SKM-1 treated with dmso at 0.1 percent for 144 hours (cell line): Measurements from ENCODE around the gene DPPA5.
"Not testable (repeated sequence)": the region's sequence is repeated elsewhere in the genome, so short reads cannot be mapped to it uniquely, and the experiment has no call there.

Experiments used
- DNase-seq: peaks from one replicate; lab custom pipeline; 2025; ENCODE audit not compliant: unreplicated experiment; lab: John Stamatoyannopoulos, UW

The DPPA5 gene

DNA sequence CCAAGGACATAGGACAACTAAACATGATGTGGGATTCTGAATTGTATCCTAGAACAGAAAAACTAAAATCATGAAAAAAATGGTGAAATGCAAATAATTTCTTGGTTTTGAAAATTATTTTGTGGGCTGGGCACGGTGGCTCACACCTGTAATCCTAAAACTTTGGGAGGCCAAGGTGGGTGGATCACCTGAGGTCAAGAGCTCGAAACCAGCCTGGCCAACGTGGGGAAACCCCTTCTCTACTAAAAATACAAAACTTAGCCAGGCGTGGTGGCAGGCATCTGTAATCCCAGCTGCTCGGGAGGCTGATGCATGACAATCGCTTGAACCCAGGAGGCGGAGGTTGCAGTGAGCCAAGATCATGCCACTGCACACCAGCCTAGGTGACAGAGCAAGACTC is 50.3 kb downstream of the DPPA5 start:
- DNase-seq: not testable (repeated sequence)
